Measurements from ENCODE around the gene MYO1D.
"Not testable (repeated sequence)": the region's sequence is repeated elsewhere in the genome, so short reads cannot be mapped to it uniquely, and the experiment has no call there.

MYO1D gene

DNA sequence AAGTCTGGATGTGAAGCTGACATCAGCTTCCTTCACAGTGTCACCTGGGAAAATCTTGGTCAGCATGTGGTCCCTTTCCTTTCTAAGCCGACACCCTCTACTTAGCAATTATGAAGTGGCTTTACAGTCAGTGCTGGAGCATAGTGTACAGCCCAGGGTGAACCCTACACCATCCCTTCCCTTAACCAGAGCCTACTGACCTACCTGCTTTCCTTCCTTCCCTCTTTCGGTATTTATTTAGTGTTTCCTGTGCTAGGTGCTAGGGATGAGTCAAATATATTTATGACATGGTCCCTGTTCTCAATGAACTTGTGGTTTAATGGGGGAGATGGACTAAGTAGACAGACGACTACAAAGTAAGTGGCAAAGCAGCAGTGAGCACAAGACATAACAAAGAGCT, 312.6 kb downstream of the MYO1D start:
- peak in 1 of 2 donors; percentile 16 for DNase-seq

- DNase-seq = no peak
Measured at GRCh38 chr17:32563583-32563982, 313.3 kb downstream of the MYO1D start.

DNA sequence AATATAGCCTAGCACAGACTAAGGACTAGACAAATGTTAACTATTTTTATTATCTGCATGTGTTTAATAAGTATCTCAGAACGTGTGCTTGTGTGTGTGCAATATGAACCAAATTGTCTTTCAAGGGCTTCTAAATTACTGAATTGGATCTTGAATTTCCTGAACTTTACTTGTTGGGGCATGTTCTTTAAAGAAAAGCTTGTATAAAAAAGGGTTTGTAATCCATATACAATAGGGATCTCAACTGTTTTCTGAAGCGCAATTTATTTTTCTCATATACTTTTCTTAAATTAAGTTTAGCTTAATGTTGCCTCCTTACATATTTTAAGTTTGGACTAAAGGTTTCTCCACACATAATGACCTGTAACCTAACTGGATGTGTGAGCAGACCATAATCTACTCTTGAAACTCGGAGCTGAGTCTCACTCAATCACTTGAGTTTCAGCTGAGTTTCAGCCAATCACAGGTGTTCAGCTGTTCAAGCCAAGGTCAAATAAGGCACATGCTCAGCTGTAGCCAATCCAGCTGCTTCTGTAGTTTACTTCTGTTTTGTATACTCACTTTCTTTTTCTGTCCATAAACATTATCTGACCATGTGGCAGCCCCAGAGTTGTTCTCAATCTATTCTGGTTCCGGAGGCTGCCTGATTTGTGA, 317.8 kb downstream of the MYO1D start:
- no peak for DNase-seq

GRCh38 chr17:32558326-32558955, 318.5 kb downstream of the MYO1D start:
- DNase-seq = no peak

GRCh38 chr17:32555611-32556310, 321.2 kb downstream of the MYO1D start:
- DNase-seq = no peak

GRCh38 chr17:32553168-32553567, 323.8 kb downstream of the MYO1D start:
- DNase-seq = no peak

- no peak for DNase-seq
Measured at GRCh38 chr17:32552280-32552679, 324.6 kb downstream of the MYO1D start.

DNA sequence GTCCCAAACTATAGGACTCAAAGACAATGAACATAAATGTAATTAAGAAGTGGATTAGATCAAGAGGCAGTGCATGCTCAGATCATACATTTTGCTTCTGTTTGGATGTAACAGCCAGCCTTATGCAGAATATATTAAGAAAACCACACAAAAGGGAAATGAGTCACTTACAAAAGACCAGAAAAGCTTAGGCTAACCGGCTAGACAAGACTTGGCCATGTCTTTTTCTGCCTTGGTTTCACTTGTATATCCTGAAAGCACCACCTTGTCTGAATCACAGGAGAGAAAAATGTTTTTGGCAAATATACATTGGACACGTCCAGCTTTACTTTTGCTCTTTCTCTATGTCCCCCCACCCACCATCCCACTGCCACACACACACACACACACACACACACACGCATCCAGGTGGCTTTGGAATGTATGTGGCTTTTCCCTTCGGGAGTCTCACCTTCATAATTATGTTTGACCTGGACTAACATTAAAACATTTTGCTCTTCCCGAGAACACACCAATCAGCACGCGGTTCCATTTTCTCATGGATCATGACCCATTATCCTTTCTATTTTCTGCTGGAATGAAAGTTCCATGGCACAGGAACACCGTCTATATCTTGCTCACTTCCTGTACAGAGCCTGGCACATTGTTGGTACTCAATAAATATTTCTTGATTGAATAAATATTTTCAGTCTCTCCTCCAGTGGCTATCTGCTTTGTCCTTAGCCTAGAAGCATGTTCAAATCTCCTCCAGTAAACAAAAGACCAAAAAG, 325.6 kb downstream of the MYO1D start:
- DNase-seq = no peak

DNA sequence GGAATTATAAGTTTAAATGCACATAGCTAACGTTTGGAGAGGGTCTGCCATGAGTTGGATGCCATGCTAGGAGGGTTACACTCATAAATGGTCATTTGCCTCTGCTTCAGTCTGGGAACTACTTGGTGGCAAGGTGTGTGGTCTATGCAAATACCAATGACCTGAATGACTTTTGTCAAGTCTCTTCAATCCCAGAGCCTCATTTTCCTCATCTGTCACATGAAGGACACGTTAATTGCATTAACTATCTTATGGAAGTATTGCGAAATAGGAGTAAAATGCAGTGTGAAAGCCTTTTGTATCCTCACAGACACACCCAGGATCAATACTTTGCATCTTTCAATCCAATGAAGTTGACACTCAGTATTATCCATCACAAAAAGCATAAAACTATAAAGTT, 327.4 kb downstream of the MYO1D start:
- no peak for DNase-seq

GRCh38 chr17:32546031-32546444, 330.9 kb downstream of the MYO1D start:
- no peak for DNase-seq

DNA sequence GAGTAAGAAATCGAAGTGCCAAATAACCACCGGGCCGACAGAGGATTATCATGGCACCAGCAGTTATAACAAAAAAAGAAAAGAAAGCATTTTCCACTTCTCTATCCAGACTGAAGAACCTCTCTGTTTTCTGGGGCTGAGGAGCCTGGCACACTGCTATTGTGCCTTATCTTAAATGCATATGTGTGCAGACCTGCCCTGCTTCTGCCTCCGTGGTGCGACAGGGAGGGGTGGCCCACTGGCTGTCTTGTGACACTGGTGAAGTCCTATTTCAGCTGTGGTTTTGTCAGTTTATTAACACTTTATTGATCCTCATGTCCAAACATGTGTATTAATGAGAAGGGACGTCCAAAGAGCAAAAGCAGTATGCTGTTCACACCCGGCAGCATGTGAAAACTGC, 334.7 kb downstream of the MYO1D start:
- DNase-seq = no peak

- DNase-seq = no peak
Measured at GRCh38 chr17:32541640-32542039, 335.3 kb downstream of the MYO1D start.

- no peak for DNase-seq
Measured at GRCh38 chr17:32536736-32537643, 339.9 kb downstream of the MYO1D start.

- DNase-seq = no peak
Measured at GRCh38 chr17:32533296-32533695, 343.6 kb downstream of the MYO1D start.

DNA sequence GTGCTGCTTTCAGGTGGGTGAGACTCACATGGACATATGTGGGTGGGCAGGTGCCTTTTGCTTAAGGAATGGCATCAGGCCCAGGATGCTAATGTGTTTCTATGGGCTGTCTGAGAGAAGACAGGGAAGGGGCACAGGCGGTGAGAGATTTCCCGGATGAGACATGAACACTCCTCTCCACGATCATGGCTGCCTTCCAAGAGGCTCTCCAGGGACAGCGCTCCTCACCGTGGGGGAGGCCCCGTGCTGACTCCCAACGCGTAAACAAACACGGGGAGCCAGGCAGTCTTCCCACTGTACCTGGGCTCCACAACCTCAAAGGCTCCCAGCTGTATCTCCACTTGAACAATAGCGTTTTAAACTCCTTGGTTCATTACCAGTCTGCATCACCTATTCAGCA, 347.3 kb downstream of the MYO1D start:
- DNase-seq = no peak

DNA sequence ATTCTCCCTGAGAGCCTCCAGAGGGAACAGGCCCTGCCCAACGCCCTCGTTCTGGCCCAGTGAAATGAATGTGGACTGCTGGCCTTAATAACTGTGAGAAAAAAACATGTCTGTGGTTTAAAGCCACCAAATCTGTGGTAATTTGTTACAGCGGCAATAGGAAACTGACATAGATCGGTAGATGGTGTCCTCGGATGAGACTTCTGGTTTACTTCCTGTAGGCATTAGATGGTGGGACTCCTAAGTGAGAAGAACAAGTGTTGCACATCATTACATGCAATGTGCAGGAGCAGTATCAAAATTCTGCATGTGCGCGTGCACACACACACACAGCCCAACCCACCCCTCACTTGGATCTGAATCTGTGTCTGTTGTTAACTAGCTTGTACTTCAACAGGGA, 348.1 kb downstream of the MYO1D start:
- DNase-seq = no peak

DNA sequence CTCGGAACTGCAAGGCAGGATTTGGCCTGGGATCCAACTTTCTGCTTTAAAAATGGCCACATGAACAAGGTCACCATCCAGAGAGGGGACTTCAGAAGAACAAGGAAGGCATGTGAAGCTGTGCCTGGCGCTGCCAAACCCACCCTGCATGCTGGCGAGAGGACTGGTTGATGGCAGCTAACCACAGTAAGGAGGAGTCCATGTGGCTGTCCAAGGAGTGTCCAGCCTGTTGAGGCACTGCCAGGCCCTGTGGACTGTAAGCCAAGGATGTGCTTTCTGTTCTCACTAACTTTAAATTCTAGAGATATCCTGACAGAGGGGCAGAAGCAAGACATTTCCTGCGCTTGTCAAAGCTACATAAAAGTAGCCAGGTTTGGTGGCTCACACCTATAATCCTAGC, 349.8 kb downstream of the MYO1D start:
- no peak for DNase-seq

DNA sequence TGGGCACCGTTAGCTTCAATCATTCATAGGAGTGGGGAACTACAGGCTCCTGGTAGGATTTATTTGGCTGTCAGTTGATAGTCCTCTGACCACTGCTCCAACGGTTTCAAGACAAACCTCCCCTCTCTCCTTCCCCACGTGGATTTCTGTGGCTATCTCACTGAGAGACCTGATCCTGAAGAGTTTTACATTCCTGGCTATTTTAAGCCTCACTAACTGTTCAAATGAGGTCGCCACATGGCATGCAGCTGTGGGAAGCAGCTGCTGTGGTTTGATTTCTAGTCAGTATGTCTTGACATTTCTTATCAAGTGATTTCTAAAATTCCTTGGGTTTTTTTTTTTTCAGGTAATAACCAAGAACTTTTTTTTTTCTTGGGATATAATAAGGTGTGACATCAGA, 351.8 kb downstream of the MYO1D start:
- no peak for DNase-seq

DNA sequence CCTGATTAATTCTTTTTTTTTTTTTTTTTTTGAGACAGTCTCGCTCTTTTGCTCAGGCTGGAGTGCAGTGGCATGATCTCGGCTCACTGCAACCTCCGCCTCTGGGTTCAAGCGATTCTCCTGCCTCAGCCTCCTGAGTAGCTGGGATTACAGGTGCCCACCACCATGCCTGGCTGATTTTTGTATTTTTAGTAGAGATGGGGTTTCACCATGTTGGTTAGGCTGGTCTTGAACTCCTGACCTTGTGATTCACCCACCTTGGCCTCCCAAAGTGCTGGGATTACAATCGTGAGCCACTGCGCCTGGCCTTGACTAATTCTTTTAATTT, 352.4 kb downstream of the MYO1D start:
- not testable (repeated sequence) for DNase-seq

GRCh38 chr17:32523827-32524552, 352.9 kb downstream of the MYO1D start:
- no peak for DNase-seq

GRCh38 chr17:32523017-32523680, 353.8 kb downstream of the MYO1D start:
- peak in 1 of 2 donors; percentile 51 for DNase-seq
